GM21390 (cell line): Measurements from ENCODE around the gene METTL23.

Experiments used
- ATAC-seq: cut with Tn5 transposase; IDR thresholded peaks from one replicate; pipeline ENCODE4 v1.9.1; 2021; ENCODE audit not compliant: unreplicated experiment

Gene METTL23

DNA sequence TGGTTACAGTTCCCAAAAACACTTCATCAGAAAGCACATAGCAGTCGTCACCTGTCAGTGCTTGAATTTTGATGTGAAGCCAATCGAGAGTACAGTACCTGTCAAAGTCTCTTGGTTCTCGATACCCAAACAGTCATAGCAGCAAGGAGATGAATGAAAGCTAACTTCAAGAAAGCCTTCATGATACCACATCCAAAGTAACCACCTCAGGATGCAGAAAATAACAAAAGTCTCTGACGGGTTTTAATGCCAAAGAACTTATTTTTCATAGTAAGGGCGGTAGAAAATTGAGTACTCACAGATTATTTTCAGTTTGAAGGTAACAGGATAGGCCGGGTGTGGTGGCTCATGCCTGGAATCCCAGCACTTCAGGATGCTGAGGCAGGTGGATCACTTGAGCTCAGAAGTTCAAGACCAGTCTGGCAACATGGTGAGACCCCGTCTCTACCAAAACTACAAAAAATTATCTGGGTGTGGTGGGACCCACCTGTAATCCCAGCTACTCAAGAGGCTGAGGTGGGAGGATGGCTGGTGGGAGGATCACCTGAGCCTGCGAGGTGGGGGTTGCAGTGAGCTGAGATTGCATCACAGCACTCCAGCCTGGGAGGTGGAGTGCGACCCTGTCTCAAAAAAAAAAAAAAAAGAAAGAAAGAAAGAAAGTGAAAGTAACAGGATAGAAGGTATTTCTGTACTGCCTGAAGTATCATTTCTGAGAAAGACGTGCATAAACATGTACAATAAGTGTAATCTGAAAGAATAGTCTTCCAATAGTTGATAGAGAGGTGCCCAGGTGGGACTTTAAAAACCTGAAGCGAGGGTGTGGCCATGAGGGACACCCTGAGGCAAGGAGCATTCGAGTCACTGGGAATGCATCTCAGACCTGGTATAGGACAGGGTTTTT lies 26.7 kb downstream of the METTL23 start:
- no peak for ATAC-seq

DNA sequence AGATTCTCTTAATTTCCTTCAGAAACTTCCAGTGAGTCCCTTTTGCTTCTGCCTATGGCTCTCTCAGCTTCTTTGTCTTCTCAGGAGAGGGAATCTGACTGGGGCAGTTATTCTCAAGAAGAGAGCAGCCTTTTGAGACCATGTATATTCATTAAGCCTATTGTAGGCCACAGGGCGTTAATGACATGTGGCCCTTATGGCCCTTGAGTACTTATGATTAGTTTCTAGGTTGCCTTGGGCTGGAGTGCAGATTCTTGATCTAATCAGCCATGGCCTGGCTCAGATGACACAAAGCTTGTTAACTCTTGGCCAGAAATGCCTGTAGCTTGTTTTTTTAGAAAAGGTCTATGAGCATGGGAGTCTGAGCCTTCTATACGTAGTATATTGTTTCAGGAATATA lies 28.6 kb downstream of the METTL23 start:
- no peak for ATAC-seq

DNA sequence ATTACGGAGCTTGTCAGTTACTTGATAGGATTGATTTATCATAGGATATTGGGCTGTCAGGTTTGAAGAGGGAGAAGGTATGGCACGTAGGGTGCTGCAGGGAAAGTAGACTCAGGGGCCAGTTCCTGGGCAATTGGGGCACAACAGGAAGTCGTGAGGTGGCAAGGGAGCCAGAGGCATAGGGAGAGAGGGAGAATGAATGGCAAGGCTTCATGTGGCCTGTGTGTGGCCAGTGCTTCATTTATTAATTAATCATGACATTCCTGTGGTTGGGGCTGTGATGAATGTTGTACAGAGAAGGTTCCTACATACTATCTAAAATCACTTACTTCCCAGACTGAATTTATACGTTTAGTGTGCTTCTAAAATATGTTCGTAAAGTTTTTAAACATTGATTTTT lies 30.6 kb downstream of the METTL23 start:
- ATAC-seq = no peak

DNA sequence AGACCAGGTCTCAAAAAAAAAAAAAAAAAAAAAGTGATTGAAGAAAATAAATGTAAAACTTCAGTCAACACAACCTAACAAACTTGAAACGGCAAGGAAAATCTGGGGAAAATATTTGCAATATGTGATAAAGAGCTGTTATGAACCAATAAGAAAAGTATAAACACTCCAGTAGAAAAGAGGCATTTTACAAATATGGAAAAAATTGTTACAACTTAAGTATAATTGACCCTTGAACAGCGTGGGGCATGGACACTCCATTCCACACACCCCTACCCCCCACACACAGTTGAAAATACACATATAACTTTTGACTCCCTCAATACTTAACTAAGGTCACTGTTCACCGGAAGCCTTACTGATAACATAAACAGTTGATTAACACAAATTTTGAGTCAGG lies 31.9 kb downstream of the METTL23 start:
- no peak for ATAC-seq

DNA sequence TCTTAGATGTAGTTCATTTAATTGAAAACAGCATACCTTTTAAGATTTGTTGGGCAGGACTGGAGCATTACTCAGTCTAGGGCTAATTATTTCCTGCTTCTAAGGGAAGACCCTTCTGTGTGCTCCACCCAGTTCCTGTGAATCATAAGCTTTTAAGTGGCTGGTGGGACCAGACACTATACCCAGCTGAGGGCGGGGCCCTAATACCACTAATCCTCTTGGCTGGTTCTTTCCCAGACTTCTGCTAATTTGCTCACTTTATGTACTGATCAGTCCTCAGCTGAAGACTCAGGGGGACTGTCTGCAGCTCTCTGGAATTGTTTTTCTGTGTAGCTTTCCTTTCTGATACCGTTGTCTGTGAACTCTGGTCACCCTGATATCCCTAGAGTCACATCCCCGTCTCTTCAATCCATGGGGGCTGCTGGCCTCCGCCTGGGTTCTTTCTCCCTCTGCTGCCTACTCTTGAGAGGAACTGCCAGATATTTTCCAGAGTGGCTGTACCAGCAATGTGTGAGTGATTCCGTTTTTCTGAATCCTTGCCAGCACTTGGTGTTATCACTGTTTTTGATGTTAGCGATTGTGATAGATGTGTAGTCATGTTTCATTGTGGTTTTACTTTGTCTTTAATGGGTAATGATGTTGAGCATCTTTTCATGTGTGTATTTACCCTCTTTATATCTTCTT lies 46.3 kb downstream of the METTL23 start:
- ATAC-seq = no peak

DNA sequence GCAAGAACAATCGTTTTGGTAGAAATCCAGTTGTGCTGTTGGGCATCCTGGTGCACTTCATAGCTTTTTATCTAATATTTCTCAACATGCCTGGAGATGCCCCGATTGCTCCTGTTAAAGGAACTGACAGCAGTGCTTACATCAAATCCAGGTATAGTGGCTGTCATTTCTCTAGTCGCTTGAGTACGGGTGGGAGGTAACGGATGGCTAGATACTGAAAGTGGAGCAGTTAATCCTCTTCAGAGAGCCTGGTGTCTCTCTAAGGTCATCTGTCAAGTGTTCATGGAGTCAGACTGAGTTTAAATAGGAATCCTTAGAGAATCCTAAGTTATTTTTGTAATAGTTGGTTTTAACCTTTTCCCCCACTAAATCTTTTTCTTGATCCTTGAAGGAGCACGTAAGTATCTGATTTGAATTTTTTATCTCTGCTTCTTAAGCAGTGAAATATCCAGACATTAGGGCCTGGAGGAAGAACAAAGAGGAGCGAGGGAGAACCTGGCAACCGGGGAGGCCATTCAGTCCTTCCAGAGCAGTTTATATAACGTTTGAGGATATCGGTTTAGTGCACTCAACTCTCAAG lies 48.5 kb downstream of the METTL23 start:
- ATAC-seq = no peak

DNA sequence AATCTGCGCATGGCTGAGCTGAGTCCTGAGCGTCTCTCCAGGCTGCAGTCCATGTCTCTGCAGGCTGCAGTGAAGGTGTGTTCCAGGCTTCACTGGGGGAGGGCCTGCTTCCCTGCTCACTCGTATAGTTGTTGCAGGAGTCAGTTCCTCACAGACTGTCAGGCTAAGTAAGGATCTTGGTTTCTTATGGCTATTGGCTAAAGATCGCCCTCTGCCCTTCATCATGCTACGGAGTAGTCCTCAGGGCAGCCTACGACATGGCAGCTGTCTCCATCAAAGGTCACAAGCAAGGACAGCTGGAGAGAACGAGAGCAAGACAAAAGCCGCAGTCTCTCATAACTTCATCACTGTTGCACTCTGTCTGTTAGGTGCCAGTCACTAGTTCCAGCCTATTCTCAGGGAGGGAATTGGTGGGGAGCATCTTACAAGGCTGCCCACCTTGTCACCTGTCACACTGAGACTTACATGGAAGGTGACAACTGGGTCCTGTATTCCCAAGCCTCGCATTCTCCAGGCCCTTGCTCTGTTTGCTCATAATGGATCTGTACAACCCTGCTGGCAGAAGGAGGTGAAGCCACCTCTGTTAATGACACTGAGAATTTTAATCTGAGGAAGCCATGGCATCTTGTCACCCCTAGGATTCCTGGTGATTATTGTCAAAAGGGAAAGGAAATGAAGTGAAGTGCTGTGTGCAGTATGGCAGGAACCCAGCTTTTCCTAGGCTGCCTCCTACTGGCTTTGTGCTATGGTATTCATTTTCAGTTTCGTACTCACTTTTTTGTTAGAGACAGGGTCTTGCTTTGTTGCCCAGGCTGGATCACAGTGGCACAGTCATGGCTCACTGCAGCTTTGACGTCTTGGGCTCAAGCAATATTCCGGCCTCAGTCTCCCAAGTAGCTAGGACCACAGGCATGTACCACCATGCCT lies 54.7 kb downstream of the METTL23 start:
- no peak for ATAC-seq

DNA sequence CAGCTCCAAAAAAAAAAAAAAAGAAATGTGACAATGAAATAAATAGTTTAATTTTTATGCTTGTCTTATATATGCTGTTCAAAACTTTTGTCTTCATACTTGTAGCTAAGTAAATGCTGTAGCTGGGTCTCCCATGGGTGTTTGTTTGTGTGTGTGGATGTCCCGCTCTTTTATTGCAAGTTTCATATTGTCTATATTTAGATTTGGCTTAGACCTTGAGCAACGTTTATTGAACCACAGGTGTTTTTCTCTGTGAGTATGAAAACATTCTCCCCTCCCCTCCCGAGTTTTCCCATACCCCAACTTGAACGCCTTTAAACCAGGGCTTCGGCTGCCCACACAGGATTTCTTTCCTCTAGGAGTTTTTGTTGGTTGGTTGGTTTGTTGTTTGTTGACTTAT lies 56.5 kb downstream of the METTL23 start:
- no peak for ATAC-seq
